SU-DHL-6 (cell line): Measurements from ENCODE around the gene SPG7.

Experiments used
- EZH2phosphoT487 ChIP-seq: fragments of 200-600 bp; sonication (generic), shearing (Covaris generic); conservative IDR thresholded peaks from 2 replicates; pipeline ENCODE4 v1.6.1; 2018; ENCODE audit warnings: mild to moderate bottlenecking, antibody characterized with exemption, low read length, moderate library complexity, mixed read lengths
- TF ChIP-seq, protein P1 (sequence below): fragments of 200-600 bp; sonication (generic); IDR thresholded peaks from one replicate; pipeline ENCODE4 v1.5.1; 2017; ENCODE audit warnings: antibody characterized with exemption, mild to moderate bottlenecking, low read length, moderate library complexity; ENCODE audit not compliant: insufficient read depth, poor library complexity, severe bottlenecking

DNA sequence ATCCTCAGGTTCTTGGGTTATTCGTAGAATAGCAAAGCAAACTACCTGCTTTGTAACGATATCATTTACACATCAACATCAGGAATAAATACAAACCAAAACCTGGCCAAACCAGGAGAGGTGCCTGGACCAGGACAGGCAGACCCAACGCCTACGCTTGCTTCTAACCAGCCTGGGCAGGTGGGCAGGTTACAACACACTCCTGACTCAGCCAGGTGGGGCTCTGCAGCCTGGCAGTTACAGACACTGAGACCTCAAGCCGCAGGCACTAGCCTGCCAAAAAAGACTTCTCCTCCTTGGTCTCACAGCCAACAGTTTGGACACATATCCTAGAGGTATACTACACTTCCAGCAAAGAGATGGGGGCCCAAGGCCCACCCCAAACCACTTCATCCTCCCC is 31.8 kb upstream of the SPG7 start:
- TF ChIP-seq EZH2phosphoT487, result no peak
- TF ChIP-seq, protein P1, sequence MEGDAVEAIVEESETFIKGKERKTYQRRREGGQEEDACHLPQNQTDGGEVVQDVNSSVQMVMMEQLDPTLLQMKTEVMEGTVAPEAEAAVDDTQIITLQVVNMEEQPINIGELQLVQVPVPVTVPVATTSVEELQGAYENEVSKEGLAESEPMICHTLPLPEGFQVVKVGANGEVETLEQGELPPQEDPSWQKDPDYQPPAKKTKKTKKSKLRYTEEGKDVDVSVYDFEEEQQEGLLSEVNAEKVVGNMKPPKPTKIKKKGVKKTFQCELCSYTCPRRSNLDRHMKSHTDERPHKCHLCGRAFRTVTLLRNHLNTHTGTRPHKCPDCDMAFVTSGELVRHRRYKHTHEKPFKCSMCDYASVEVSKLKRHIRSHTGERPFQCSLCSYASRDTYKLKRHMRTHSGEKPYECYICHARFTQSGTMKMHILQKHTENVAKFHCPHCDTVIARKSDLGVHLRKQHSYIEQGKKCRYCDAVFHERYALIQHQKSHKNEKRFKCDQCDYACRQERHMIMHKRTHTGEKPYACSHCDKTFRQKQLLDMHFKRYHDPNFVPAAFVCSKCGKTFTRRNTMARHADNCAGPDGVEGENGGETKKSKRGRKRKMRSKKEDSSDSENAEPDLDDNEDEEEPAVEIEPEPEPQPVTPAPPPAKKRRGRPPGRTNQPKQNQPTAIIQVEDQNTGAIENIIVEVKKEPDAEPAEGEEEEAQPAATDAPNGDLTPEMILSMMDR, result no peak
